Neural cell (in vitro differentiated cells): ENCODE results near the gene ABCC8.

Experiments used
- EP300 ChIP-seq: fragments of 450-650 bp; conservative IDR thresholded peaks from 2 replicates; pipeline ENCODE4 v1.6.1; 2014; ENCODE audit warnings: antibody characterized with exemption, mild to moderate bottlenecking, moderate library complexity; ENCODE audit not compliant: poor library complexity, severe bottlenecking
- EZH2 ChIP-seq: fragments of 200-600, 300-800 bp; shearing (Covaris generic), sonication (generic); IDR thresholded peaks from 2 replicates; pipeline ENCODE4 v1.6.1; 2014; ENCODE audit warnings: antibody characterized with exemption, low read length, borderline replicate concordance, mild to moderate bottlenecking; ENCODE audit not compliant: insufficient read depth, poor library complexity, severe bottlenecking
- POLR2AphosphoS5 ChIP-seq: IDR thresholded peaks from 2 replicates; pipeline ENCODE4 v1.6.1; 2012
- TF ChIP-seq, protein P1 (sequence below): fragments of 450-650 bp; IDR thresholded peaks from 2 replicates; pipeline ENCODE4 v1.5.1; 2014; ENCODE audit warnings: antibody characterized with exemption, mild to moderate bottlenecking, moderate library complexity; ENCODE audit not compliant: poor library complexity, severe bottlenecking

DNA sequence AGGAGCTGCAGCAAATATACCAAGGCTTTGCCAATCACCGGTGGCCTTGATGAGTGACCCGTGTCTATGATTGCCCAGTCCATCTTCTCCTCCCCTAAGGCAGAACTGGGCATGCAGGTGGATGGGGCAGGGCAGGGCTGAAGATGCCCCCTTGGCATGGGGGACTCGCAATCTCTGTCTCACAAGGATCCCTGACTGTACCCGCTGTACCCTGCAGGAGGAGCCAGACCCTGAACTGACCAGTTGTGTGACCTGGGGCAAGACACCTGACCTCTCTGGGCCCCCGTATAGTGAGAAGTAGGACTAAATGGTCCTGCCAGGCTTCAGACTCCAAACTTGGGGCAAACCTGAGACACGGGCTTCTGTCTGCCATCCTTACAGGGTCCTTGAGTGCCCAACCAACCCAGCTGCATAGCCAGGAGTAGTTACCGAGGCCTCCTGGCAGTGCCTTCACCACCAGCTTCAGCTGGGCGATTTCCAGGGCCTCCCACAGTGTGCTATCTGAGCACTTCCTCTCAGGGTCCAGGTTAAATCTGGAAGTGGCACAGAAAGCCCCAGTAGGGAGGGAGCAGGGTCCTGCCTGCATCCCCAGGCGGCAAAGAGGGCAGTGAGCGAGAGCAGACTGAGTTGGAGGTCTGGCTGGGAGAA, 81.8 kb downstream of the ABCC8 start:
- TF ChIP-seq EP300 (no peak), POLR2AphosphoS5 (no peak), EZH2 (no peak)
- TF ChIP-seq, protein P1, sequence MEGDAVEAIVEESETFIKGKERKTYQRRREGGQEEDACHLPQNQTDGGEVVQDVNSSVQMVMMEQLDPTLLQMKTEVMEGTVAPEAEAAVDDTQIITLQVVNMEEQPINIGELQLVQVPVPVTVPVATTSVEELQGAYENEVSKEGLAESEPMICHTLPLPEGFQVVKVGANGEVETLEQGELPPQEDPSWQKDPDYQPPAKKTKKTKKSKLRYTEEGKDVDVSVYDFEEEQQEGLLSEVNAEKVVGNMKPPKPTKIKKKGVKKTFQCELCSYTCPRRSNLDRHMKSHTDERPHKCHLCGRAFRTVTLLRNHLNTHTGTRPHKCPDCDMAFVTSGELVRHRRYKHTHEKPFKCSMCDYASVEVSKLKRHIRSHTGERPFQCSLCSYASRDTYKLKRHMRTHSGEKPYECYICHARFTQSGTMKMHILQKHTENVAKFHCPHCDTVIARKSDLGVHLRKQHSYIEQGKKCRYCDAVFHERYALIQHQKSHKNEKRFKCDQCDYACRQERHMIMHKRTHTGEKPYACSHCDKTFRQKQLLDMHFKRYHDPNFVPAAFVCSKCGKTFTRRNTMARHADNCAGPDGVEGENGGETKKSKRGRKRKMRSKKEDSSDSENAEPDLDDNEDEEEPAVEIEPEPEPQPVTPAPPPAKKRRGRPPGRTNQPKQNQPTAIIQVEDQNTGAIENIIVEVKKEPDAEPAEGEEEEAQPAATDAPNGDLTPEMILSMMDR, result no peak
